ENCODE results near the gene ZNF462. TPM values are rescaled to one million over a fixed set of nuclear protein-coding genes. Genes with fewer than 3 reads are reported as not detected.

ZNF462 gene
- polyA plus RNA-seq, 2 of the 4 experiments (the other 2 are of a cell fraction): 2.4 to 3.9 TPM

- DNase-seq (ENCODE audit: low read depth in 1 of 2, low spot score in 1 of 2): no peak
- Histone ChIP-seq H3K9me3 (no peaks in the 10 kb centered on the region), H3K4me2 (no peak overlapping the region), H3K27ac (no peak overlapping the region), H3K4me3 (no peak overlapping the region), H3K4me1 (peaks cover 54% of the 10 kb centered on the region)
- POLR2A ChIA-PET: no interaction called here
- TF ChIP-seq NPAS2 (CRISPR knock-in tag; IDR thresholded peaks at IDR 0.05; ENCODE audit: borderline replicate concordance): no peak
- no peak for TF ChIP-seq HOXB13 (CRISPR knock-in tag; IDR thresholded peaks at IDR 0.05; ENCODE audit: low read depth)
- TF ChIP-seq EP300 (IDR thresholded peaks at IDR 0.05): no peak
- no peak for TF ChIP-seq POLR2A (IDR thresholded peaks at IDR 0.05; ENCODE audit: low read length)
- no peak for TF ChIP-seq EHMT2 (IDR thresholded peaks at IDR 0.05; ENCODE audit: low read depth)
- no peak for TF ChIP-seq HMGXB4 (CRISPR knock-in tag; IDR thresholded peaks at IDR 0.05; ENCODE audit: borderline replicate concordance)
- no peak for TF ChIP-seq RFX5 (IDR thresholded peaks at IDR 0.05)
- no peak for TF ChIP-seq FOSB (CRISPR knock-in tag; IDR thresholded peaks at IDR 0.05)
- no peak for TF ChIP-seq CHD4 (IDR thresholded peaks at IDR 0.05; ENCODE audit: borderline replicate concordance)
- TF ChIP-seq MAFK (IDR thresholded peaks at IDR 0.05; ENCODE audit: partially characterized antibody): no peak
- no peak for TF ChIP-seq JUN (IDR thresholded peaks at IDR 0.05)
- no peak for TF ChIP-seq HEYL (CRISPR knock-in tag; IDR thresholded peaks at IDR 0.05)
- no peak for TF ChIP-seq EHF (CRISPR knock-in tag; IDR thresholded peaks at IDR 0.05)
- TF ChIP-seq TFCP2L1 (CRISPR knock-in tag; IDR thresholded peaks at IDR 0.05): no peak
- FAIRE-seq: no peak
- WGBS (ENCODE audit: missing lambda C conversion rate): 78% methylated on average over 6 of the region's 6 CpGs
- CTCF ChIA-PET: interaction anchor here (0.9 to 2.5 kb wide), 3 partner anchors 8 to 274 kb away, joined by 3 to 7 read pairs (median 4); no protein-coding TSS in a partner anchor
- no peak for ATAC-seq
Observed at GRCh38 chr9:106880863-106881262, 17.9 kb downstream of the ZNF462 start.

- Histone ChIP-seq H3K4me3 (no peak overlapping the region), H3K4me2 (peak overlapping the region; percentile 29; the same call in 2 of the 3 replicates), H3K27ac (no peak overlapping the region), H3K4me1 (peaks cover 63% of the 10 kb centered on the region), H3K9me3 (no peaks in the 10 kb centered on the region)
- TF ChIP-seq RARB (CRISPR knock-in tag; IDR thresholded peaks at IDR 0.05) (no peak), BHLHE40 (IDR thresholded peaks at IDR 0.05; ENCODE audit: low read depth, low read length) (no peak), FOSB (CRISPR knock-in tag; IDR thresholded peaks at IDR 0.05) (no peak)
- ATAC-seq (no peak), DNase-seq (ENCODE audit: low read depth in 1 of 2, low spot score in 1 of 2) (no peak), FAIRE-seq (no peak)
- ChIA-PET POLR2A (no interaction called here), CTCF (interaction anchor here (1.2 kb wide), 1 partner anchor 20 kb away, joined by 3 read pairs; the partner anchor contains the start of gene ZNF462)
- WGBS (ENCODE audit: missing lambda C conversion rate): 76% methylated on average over 4 of the region's 4 CpGs
Observed at GRCh38 chr9:106883030-106883429, 20.1 kb downstream of the ZNF462 start.

- CTCF ChIA-PET: interaction anchor here (1.2 kb wide), 1 partner anchor 21 kb away, joined by 3 read pairs; the partner anchor contains the start of gene ZNF462
- no peak for DNase-seq (ENCODE audit: low read depth in 1 of 2, low spot score in 1 of 2)
- H3K4me1 ChIP-seq: peaks cover 59% of the 10 kb centered on the region
Observed at GRCh38 chr9:106883626-106884190, 20.7 kb downstream of the ZNF462 start.

More at GRCh38 chr9:106883626-106884190, 20.7 kb downstream of the ZNF462 start:
- Histone ChIP-seq H3K9me3 (no peaks in the 10 kb centered on the region), H3K27ac (0 out of 6 replicates have a peak overlapping the region, but pooled peaks of 1 of the 2 experiments have one; percentile 13), H3K4me2 (peak overlapping the region; percentile 29), H3K4me3 (no peak overlapping the region)
- no peak for ATAC-seq
- POLR2A ChIA-PET: interaction anchor here (0.7 kb wide), 1 partner anchor 395 kb away, joined by 4 read pairs; no protein-coding TSS in a partner anchor
- no peak for TF ChIP-seq NPAS2 (CRISPR knock-in tag; IDR thresholded peaks at IDR 0.05; ENCODE audit: borderline replicate concordance)
- no peak for TF ChIP-seq PHF8 (IDR thresholded peaks at IDR 0.05; ENCODE audit: borderline replicate concordance, low read depth)
- TF ChIP-seq FOSL2 (IDR thresholded peaks at IDR 0.05): no peak
- TF ChIP-seq FOSL2 (CRISPR knock-in tag; IDR thresholded peaks at IDR 0.05): no peak
- TF ChIP-seq SMC3 (IDR thresholded peaks at IDR 0.05): no peak
- no peak for TF ChIP-seq EHF (CRISPR knock-in tag; IDR thresholded peaks at IDR 0.05)
- TF ChIP-seq ZNF302 (CRISPR knock-in tag; IDR thresholded peaks at IDR 0.05): no peak
- TF ChIP-seq RNF2 (IDR thresholded peaks at IDR 0.05; ENCODE audit: borderline replicate concordance, low read depth): no peak
- TF ChIP-seq RAD21 (conservative IDR thresholded peaks at IDR 0.05 in 1 of 2, IDR thresholded peaks at IDR 0.05 in 1 of 2): no peak
- TF ChIP-seq JUNB (IDR thresholded peaks at IDR 0.05): no peak
- no peak for TF ChIP-seq HOXB5 (CRISPR knock-in tag; IDR thresholded peaks at IDR 0.05)
- no peak for TF ChIP-seq RARB (CRISPR knock-in tag; IDR thresholded peaks at IDR 0.05)
- TF ChIP-seq HMGXB4 (CRISPR knock-in tag; IDR thresholded peaks at IDR 0.05; ENCODE audit: borderline replicate concordance): no peak
- no peak for TF ChIP-seq KDM1A (IDR thresholded peaks at IDR 0.05; ENCODE audit: low read depth)
- TF ChIP-seq HDAC2 (IDR thresholded peaks at IDR 0.05): no peak
- TF ChIP-seq HEYL (CRISPR knock-in tag; IDR thresholded peaks at IDR 0.05): no peak
- no peak for TF ChIP-seq ZSCAN20 (CRISPR knock-in tag; IDR thresholded peaks at IDR 0.05)
- WGBS (ENCODE audit: missing lambda C conversion rate): 88% methylated on average over 2 of the region's 2 CpGs
- no peak for FAIRE-seq
